ENCODE results near the gene RRAS2. TPM values are rescaled to one million over a fixed set of nuclear protein-coding genes. Genes with fewer than 3 reads are reported as not detected.

The RRAS2 gene
- total and polyA plus RNA-seq, 12 donors: 9.2 to 59.3 (median 26.6) TPM

- Histone ChIP-seq H3K4me1 (replicated peaks in 1 of 2) (no peaks in the 10 kb centered on the region), H3K36me3 (replicated peaks in 1 of 2) (no peaks in the 10 kb centered on the region), H3K27ac (no peak overlapping the region), H3K9me3 (replicated peaks in 1 of 3) (no peaks in the 10 kb centered on the region), H3K4me3 (no peak overlapping the region), H3K27me3 (no peaks in the 10 kb centered on the region)
- intact Hi-C loops (cut with DNase I): no loop called here
- TF ChIP-seq POLR2A (IDR thresholded peaks at IDR 0.05) (no peak), CTCF (IDR thresholded peaks at IDR 0.05) (no peak)
- 88 to 99% (median 95%) methylated on average over 1 of the region's 1 CpG for WGBS, 4 donors
- DNase-seq: no peak
Observed at GRCh38 chr11:14390669-14391068, 31.7 kb upstream of the RRAS2 start.

GRCh38 chr11:14388352-14388751 lies 29.4 kb upstream of the RRAS2 start:
- Histone ChIP-seq H3K4me3 (no peak overlapping the region), H3K9me3 (replicated peaks in 1 of 3) (no peaks in the 10 kb centered on the region), H3K4me1 (replicated peaks in 1 of 2) (no peaks in the 10 kb centered on the region), H3K27me3 (no peaks in the 10 kb centered on the region), H3K36me3 (replicated peaks in 1 of 2) (no peaks in the 10 kb centered on the region), H3K27ac (no peak overlapping the region)
- TF ChIP-seq POLR2A (IDR thresholded peaks at IDR 0.05) (no peak), CTCF (IDR thresholded peaks at IDR 0.05) (no peak)
- DNase-seq: no peak
- WGBS, 4 donors: 75 to 83% (median 80%) methylated on average over 4 of the region's 4 CpGs
- intact Hi-C loops (cut with DNase I): no loop called here

- DNase-seq: peak in 5 of 7 donors; percentile 13 to 81 (median 23)
- Histone ChIP-seq H3K9me3 (replicated peaks in 1 of 3) (no peaks in the 10 kb centered on the region), H3K4me1 (replicated peaks in 1 of 2) (no peaks in the 10 kb centered on the region), H3K4me3 (no peak overlapping the region), H3K36me3 (replicated peaks in 1 of 2) (no peaks in the 10 kb centered on the region), H3K27me3 (no peaks in the 10 kb centered on the region), H3K27ac (no peak overlapping the region)
- 59 to 65% (median 63%) methylated on average over 2 to 4 of the region's 4 CpGs for WGBS, 4 donors
- no peak for TF ChIP-seq CTCF (IDR thresholded peaks at IDR 0.05)
- TF ChIP-seq POLR2A (IDR thresholded peaks at IDR 0.05): no peak
- intact Hi-C loops (cut with DNase I): no loop called here
Observed at GRCh38 chr11:14386895-14387480, 28.0 kb upstream of the RRAS2 start.

GRCh38 chr11:14386081-14386480 lies 27.1 kb upstream of the RRAS2 start:
- no peak for TF ChIP-seq POLR2A (IDR thresholded peaks at IDR 0.05)
- TF ChIP-seq CTCF (IDR thresholded peaks at IDR 0.05): no peak
- H3K9me3 ChIP-seq (replicated peaks in 1 of 3): no peaks in the 10 kb centered on the region
- peaks cover 0 to 5% of the 10 kb centered on the region in 2 donors for H3K4me1 ChIP-seq (replicated peaks in 1 of 2)
- no peaks in the 10 kb centered on the region for H3K27me3 ChIP-seq
- H3K36me3 ChIP-seq (replicated peaks in 1 of 2): no peaks in the 10 kb centered on the region
- H3K27ac ChIP-seq: no peak overlapping the region
- no peak overlapping the region for H3K4me3 ChIP-seq
- intact Hi-C loops (cut with DNase I): no loop called here
- no peak for DNase-seq

All from adrenal gland (tissue), 12 donors.